GM12801 (cell line): ENCODE data around the gene DPP10.

Experiments used
- TF ChIP-seq, protein P1 (sequence below): IDR thresholded peaks from one replicate; pipeline ENCODE4 v1.5.1; 2011; ENCODE audit warnings: control low read depth; ENCODE audit not compliant: insufficient read length; ENCODE audit errors: extremely low read depth

Gene DPP10

DNA sequence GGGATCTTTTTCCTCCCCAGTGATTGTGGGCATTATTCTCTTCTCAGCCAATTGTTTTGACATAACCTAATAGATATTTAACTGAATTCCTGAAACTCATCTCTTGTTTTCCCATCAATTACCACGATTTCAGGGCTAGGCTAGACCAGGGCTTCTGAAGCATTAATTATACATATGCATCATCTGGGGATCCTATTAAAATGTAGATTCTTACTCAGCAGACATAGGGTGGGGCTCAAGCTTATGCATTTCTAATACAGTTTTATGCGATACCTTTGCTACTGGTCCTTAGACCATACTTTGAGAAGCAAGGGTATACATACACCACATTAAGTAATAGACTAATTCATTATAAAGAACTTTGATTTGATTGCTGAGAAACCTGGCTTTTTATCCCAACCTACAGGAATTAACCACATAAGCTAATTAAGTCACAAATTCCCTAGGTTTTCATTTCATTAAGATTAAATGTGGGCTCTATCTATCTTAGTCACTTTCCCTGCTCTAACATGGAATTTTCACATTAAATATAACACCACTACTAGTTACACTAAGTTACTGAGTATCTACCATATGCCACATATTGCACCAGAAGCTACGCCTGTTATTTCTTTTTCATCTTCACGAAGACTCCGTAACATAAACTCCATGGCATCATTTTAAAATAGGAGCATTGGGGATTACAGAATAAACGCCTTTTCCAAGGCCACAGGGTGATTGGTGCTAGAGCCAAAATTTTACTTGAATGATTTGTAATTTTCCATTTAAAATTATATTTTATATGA, 417.5 kb downstream of the DPP10 start:
- TF ChIP-seq, protein P1, sequence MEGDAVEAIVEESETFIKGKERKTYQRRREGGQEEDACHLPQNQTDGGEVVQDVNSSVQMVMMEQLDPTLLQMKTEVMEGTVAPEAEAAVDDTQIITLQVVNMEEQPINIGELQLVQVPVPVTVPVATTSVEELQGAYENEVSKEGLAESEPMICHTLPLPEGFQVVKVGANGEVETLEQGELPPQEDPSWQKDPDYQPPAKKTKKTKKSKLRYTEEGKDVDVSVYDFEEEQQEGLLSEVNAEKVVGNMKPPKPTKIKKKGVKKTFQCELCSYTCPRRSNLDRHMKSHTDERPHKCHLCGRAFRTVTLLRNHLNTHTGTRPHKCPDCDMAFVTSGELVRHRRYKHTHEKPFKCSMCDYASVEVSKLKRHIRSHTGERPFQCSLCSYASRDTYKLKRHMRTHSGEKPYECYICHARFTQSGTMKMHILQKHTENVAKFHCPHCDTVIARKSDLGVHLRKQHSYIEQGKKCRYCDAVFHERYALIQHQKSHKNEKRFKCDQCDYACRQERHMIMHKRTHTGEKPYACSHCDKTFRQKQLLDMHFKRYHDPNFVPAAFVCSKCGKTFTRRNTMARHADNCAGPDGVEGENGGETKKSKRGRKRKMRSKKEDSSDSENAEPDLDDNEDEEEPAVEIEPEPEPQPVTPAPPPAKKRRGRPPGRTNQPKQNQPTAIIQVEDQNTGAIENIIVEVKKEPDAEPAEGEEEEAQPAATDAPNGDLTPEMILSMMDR: no peak

DNA sequence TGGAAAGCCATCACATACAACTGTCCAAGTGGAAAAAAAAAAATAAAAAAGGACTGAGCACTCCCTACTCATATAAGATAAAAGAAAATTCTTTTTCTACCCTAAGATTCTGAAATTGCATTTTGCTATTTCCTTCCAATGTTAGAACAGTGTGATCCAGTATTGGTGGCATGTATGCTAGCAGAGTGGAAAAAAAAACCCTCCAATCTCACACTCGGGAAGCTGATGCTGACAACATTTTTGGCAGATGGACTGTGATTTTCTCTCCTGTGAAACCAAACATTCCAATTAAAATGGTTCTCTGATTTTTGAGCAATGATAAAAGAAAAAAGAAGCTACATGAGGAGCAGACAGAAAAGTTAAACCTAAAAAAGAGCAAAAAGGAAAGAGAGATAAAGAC, 419.8 kb downstream of the DPP10 start:
- TF ChIP-seq, protein P1: no peak

DNA sequence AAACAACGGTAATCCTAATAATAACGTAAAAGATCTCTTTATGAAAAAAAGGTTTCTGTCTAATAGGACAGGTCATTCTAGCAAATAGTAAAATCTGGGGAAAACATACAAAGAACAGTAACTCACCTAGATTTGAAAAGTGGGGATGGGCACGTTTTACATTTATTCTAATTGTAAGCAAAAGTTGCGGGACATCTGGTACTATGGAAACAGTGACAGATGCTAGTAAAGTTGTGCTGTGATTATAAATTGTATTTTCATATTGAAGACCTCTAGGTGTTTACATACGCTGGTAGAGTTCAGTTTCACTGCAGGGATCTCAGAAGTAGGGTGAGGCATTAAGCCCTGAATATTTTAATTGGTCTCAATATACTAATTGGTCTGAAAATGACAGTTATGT, 422.5 kb downstream of the DPP10 start:
- TF ChIP-seq, protein P1: no peak

DNA sequence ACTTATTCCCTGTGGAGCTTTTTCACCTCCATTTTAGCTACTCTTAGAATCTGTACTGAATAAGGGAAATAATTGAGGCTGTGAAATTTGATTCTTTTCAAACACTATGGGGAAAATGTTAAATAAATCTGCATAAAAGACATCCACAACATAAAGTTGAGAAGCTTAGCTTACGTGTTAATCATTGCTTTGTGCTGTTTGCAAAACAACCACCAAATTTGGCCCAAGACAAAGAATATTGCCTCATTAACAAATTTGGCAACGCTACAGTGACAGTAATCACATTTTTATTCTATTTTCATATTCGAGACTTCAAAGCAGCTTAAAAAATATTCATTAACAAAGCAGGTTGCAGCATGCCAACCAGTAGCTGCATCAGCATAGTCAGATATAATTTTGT, 437.6 kb downstream of the DPP10 start:
- TF ChIP-seq, protein P1: no peak

DNA sequence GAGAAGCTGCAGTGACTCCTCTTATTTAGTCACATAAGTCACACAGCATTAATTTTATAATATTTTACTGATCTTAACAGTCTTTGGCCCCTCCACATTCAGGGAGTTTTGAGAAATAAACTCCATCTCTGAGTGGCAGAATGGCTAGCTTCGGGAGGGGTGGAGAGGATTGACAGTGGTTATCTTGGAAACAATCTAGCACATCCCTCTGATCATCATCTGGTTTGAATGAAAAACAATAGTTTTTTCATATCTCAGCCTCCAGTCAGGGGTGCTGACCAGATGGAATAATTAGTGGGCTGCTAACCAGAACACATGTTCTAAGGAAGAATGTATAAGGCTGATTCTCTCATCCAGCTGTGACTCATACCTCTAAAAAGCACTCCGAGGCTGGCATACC, 477.5 kb downstream of the DPP10 start:
- TF ChIP-seq, protein P1: no peak

DNA sequence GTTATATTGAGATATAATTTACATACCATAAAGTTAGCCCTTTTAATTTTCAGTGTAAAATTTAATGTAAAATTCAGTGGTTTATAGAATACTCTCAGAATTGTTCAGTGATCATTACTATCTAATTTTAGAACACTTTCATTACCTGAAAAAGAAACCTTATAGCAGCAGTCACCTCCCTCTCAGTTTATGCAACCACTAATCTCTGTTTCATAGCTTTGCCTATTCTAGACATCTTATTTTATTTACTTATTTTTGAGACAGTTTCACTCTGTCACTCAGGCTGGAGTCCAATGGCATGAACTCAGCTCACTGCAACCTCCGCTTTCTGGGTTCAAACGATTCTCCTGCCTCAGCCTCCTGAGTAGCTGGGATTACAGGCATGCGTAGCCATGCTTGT, 479.6 kb downstream of the DPP10 start:
- TF ChIP-seq, protein P1: no peak

DNA sequence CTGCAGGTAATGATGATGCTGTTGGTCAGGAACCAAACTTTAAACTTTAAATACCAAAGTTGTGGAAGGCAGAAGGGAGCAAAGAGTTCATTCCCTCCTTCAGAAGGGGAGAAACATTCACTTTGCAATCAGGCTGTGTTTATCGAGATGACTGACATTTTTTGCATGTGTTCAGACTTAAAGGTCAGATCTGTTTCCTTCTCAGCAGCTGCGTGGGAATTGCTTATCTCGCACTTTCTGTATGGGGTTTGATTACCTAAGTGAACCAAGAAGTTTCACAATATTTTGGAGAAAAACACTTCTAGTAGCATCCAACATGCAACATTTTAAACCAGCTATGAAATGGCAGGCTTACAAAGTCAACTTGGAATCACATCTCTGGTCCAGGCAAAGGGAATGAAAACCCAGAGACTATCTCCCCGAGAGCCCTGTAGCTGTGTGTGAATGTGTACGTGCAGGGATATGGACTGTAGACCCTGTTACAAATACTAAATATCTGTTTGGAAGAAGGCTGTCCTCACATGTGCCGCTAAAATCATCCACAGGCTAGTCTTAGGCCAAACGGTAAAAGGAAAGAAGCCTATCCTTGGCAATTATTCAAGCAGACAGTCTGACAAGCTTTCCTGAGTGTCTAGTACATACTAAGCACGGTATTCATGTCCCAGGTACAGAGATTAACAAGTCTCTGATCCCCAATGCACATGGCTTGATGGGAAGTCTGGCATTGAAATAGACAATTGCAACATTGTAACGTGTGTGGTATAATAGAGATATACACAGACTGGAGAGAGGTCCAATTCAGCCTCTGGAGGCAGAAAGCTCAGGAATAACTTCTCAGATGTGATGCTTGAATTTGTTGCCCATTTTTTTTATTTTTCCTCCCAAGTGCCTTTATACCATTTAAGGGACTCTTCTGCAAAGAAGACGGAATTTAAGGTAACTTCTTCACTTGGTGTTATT, 483.1 kb downstream of the DPP10 start:
- TF ChIP-seq, protein P1: no peak
